Tibial nerve (tissue), 4 donors: Measurements from ENCODE around the gene EIF2AK2. TPM values are rescaled to one million over a fixed set of nuclear protein-coding genes. Genes with fewer than 3 reads are reported as not detected.

Experiments
- DNase-seq, 2 donors: peaks; one replicate each; pipeline ENCODE4 v3.0.0-alpha.2; 2019; ENCODE audit warnings: low spot score in 2 of 2
- H3K27ac ChIP-seq, 4 donors: fragments of 200-600 bp; sonication (generic) in 3 of 4; one replicate each; pipeline ENCODE4 v1.5.1; 2017 to 2019; ENCODE audit warnings: mild to moderate bottlenecking in 1 of 4
- H3K27me3 ChIP-seq, 2 donors: fragments of 200-600 bp; sonication (generic) in 1 of 2; one replicate each; pipeline versions ENCODE4 v1.5.1 to v1.6.0; 2017 to 2019
- H3K36me3 ChIP-seq, 3 donors: fragments of 200-600 bp; sonication (generic); one replicate each; pipeline ENCODE4 v1.5.1; 2018 to 2019
- H3K4me1 ChIP-seq, 4 donors: fragments of 200-600 bp; sonication (generic) in 3 of 4; one replicate each; pipeline ENCODE4 v1.5.1; 2017 to 2019
- H3K4me3 ChIP-seq, 4 donors: fragments of 200-600 bp; sonication (generic) in 3 of 4; one replicate each; pipeline ENCODE4 v1.5.1; 2017 to 2019; ENCODE audit warnings: mild to moderate bottlenecking in 1 of 4, moderate library complexity in 1 of 4
- H3K9me3 ChIP-seq, 4 donors: fragments of 200-600 bp; sonication (generic) in 3 of 4; one replicate each; pipeline ENCODE4 v1.5.1; 2017 to 2019
- EP300 ChIP-seq, 2 donors: sonication (generic); formaldehyde crosslinking; IDR thresholded peaks; one replicate each; pipeline ENCODE4 v1.6.1; 2017; ENCODE audit warnings: antibody characterized with exemption in 2 of 2, mild to moderate bottlenecking in 1 of 2
- POLR2A ChIP-seq, 2 donors: fragments of 450-650 bp; IDR thresholded peaks; one replicate each; pipeline ENCODE4 v1.6.1; 2017; ENCODE audit warnings: antibody characterized with exemption in 2 of 2, mild to moderate bottlenecking in 2 of 2, moderate library complexity in 2 of 2
- WGBS, 2 donors: methylation state at CpG; one replicate each; pipeline ENCODE4 v1.1.5; 2018; 5-methylcytosine and 5-hydroxymethylcytosine counted together
- total RNA-seq, 4 donors: library from RNA; depleted of rRNA; stranded (reverse); fragments of >200 nt; gene quantifications; one replicate each; pipeline ENCODE4 v1.1.0, GENCODE V29; 2016
- TF ChIP-seq, protein P1 (sequence below), 5 experiments: fragments of 200-600 bp in 3 of 5; fragments of 450-650 bp in 2 of 5; sonication (generic) in 3 of 5; IDR thresholded peaks; one replicate each; pipeline ENCODE4 v1.5.1; 2016 to 2019; ENCODE audit warnings: antibody characterized with exemption in 5 of 5, mild to moderate bottlenecking in 3 of 5, moderate library complexity in 2 of 5

EIF2AK2 gene
- total RNA-seq, 4 donors from 2014 or later = 21.6 to 36.0 (median 25.7) TPM

DNA sequence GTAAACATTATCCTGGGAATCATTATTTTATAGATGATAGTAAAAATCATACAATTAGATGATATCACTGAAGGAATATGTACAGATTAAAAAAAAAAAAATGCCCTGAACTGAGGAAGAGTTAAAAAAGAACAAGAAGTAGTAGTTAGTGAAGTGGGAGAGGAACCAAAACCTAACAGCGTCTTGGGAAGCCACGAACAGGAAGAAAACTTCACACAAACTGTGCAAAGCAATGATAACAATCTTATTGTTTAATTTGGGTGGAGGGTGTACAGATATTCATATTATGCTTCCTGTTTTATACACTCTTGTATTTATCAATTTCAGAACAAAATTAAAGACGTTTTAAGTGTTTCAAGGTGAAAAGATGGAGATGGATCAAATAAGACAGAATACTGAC is 76.1 kb downstream of the EIF2AK2 start:
- Histone ChIP-seq H3K27ac (no peak overlapping the region), H3K36me3 (peaks cover 0 to 45% (median 7%) of the 10 kb centered on the region in 3 donors), H3K9me3 (no peaks in the 10 kb centered on the region), H3K4me3 (no peak overlapping the region), H3K27me3 (no peaks in the 10 kb centered on the region), H3K4me1 (peaks cover 0 to 49% (median 14%) of the 10 kb centered on the region in 4 donors)
- no peak for TF ChIP-seq EP300 (IDR thresholded peaks at IDR 0.05)
- TF ChIP-seq, protein P1, sequence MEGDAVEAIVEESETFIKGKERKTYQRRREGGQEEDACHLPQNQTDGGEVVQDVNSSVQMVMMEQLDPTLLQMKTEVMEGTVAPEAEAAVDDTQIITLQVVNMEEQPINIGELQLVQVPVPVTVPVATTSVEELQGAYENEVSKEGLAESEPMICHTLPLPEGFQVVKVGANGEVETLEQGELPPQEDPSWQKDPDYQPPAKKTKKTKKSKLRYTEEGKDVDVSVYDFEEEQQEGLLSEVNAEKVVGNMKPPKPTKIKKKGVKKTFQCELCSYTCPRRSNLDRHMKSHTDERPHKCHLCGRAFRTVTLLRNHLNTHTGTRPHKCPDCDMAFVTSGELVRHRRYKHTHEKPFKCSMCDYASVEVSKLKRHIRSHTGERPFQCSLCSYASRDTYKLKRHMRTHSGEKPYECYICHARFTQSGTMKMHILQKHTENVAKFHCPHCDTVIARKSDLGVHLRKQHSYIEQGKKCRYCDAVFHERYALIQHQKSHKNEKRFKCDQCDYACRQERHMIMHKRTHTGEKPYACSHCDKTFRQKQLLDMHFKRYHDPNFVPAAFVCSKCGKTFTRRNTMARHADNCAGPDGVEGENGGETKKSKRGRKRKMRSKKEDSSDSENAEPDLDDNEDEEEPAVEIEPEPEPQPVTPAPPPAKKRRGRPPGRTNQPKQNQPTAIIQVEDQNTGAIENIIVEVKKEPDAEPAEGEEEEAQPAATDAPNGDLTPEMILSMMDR (IDR thresholded peaks at IDR 0.05) = no peak
- TF ChIP-seq POLR2A (IDR thresholded peaks at IDR 0.05) = no peak
- 60 to 61% methylated on average over 3 of the region's 3 CpGs for WGBS, 2 donors
- no peak for DNase-seq

DNA sequence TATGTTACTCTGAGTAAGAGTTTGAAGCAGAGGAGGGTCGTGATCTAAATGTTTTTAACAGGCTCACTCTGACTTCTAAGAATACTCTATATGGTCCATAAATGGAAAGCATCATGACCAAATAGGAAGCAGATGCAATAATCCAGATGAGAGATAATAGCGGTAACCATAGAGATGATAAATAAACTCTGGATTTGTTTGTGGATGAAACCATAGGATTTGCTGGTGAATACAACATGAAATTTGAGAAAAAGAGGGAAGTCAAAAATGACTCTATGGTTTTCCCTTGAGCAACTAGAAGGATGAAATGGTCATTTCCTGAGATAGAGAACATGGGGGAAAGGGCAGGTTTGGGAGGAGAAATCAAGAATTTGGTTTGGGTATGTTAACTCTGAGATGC is 76.5 kb downstream of the EIF2AK2 start:
- Histone ChIP-seq H3K36me3 (peaks cover 0 to 49% (median 7%) of the 10 kb centered on the region in 3 donors), H3K27me3 (no peaks in the 10 kb centered on the region), H3K4me3 (no peak overlapping the region), H3K27ac (no peak overlapping the region), H3K9me3 (no peaks in the 10 kb centered on the region), H3K4me1 (peaks cover 0 to 44% (median 14%) of the 10 kb centered on the region in 4 donors)
- no peak for DNase-seq
- WGBS, 2 donors = 76 to 79% methylated on average over 2 of the region's 2 CpGs
- TF ChIP-seq POLR2A (IDR thresholded peaks at IDR 0.05) (no peak), EP300 (IDR thresholded peaks at IDR 0.05) (no peak)
- TF ChIP-seq, protein P1 (IDR thresholded peaks at IDR 0.05) = no peak

DNA sequence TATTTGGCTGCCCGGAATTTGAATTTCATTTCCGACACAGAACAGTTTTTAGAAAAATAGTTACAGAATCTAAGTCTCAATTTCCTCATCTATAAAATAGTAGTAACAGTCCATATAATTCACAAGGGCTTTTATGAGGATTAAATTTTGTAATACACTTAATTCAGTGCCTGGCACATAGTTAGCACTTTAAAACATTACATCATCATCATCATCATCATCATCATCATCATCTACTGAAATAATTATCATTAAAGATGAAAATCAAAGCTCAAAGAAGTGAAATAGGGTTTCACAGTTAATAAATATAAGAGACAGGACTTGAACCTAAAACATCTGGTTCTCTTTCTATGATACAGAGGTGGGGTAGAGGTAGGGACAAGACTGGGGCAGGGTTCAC is 85.8 kb downstream of the EIF2AK2 start:
- no peaks in the 10 kb centered on the region for H3K9me3 ChIP-seq
- WGBS, 2 donors = 96 to 98% methylated on average over 2 of the region's 2 CpGs
- no peaks in the 10 kb centered on the region for H3K4me1 ChIP-seq

DNA sequence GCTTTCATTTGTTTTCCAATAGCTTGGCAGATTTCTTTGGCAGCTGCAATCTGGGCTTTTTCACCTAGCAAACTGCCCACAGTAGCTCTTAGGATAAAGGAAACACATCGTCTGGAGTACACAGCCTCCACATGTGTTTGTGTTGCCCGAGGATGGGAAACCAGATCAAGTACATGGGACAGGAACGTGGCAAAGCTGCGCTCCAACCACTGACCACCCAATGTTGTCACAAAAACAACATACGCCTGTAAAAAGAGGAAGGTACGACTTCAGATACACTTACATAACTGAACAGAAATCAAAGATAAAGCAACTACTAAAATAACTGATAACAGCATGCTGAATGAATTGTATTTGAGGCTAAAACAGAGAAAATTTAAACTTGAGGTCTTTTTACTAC is 88.1 kb downstream of the EIF2AK2 start:
- Histone ChIP-seq H3K4me1 (no peaks in the 10 kb centered on the region), H3K36me3 (peaks cover 0 to 82% (median 36%) of the 10 kb centered on the region in 3 donors), H3K27me3 (no peaks in the 10 kb centered on the region), H3K9me3 (no peaks in the 10 kb centered on the region), H3K4me3 (no peak overlapping the region), H3K27ac (no peak overlapping the region)
- 78 to 82% methylated on average over 6 of the region's 6 CpGs for WGBS, 2 donors
- no peak for TF ChIP-seq EP300 (IDR thresholded peaks at IDR 0.05)
- TF ChIP-seq, protein P1 (IDR thresholded peaks at IDR 0.05) = no peak
- TF ChIP-seq POLR2A (IDR thresholded peaks at IDR 0.05) = no peak
- DNase-seq = no peak

More for the DNA sequence above, 85.8 kb downstream of the EIF2AK2 start:
- Histone ChIP-seq H3K27me3 (no peaks in the 10 kb centered on the region), H3K36me3 (peaks cover 0 to 80% (median 28%) of the 10 kb centered on the region in 3 donors), H3K27ac (no peak overlapping the region), H3K4me3 (no peak overlapping the region)
- no peak for DNase-seq
- TF ChIP-seq EP300 (IDR thresholded peaks at IDR 0.05) (no peak), POLR2A (IDR thresholded peaks at IDR 0.05) (no peak)
- TF ChIP-seq, protein P1 (IDR thresholded peaks at IDR 0.05) = no peak

DNA sequence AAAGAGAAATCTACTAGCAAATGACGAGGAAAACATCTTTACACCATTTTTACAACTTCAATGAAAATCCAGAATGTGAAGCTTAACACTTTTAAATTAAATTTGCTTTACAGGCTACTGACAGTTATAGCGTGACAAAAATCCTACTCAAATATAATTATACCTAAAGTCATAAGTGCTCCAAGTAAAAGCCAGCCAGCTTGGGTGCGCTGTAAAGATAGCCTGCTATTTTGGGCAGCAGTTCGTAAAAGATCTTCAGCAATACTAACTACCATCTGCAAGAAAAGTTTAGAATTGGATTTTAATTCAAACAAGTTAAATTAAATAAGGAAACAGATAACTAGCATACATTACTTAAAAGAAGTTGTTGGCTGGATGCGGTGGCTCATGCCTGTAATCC is 95.0 kb downstream of the EIF2AK2 start:
- WGBS, 2 donors = 95 to 96% methylated on average over 5 of the region's 5 CpGs
- H3K27ac ChIP-seq = no peak overlapping the region
- peaks cover 0 to 97% (median 12%) of the 10 kb centered on the region in 3 donors for H3K36me3 ChIP-seq
- TF ChIP-seq, protein P1 (IDR thresholded peaks at IDR 0.05) = no peak
- TF ChIP-seq EP300 (IDR thresholded peaks at IDR 0.05) (no peak), POLR2A (IDR thresholded peaks at IDR 0.05) (no peak)
- DNase-seq = no peak
- no peak overlapping the region for H3K4me3 ChIP-seq
- H3K9me3 ChIP-seq = no peaks in the 10 kb centered on the region
- H3K4me1 ChIP-seq = no peaks in the 10 kb centered on the region
- H3K27me3 ChIP-seq = no peaks in the 10 kb centered on the region
